Subcutaneous adipose tissue (tissue), 4 donors: ENCODE measurements around the gene RNF43. TPM values are rescaled to one million over a fixed set of nuclear protein-coding genes. Genes with fewer than 3 reads are reported as not detected.

Experiments used
- CTCF ChIP-seq: fragments of 450-650 bp; IDR thresholded peaks from one replicate; pipeline ENCODE4 v1.5.1; 2016; ENCODE audit warnings: low read depth, mild to moderate bottlenecking, control low read depth, antibody characterized with exemption, moderate library complexity
- total RNA-seq, 4 donors: library from RNA; depleted of rRNA; stranded (reverse); fragments of >200 nt; gene quantifications; one replicate each; pipeline ENCODE4 v1.1.0, GENCODE V29; 2016

The RNF43 gene
- total RNA-seq, 4 donors from 2014 or later, result not detected

- TF ChIP-seq CTCF, result no peak
Observed at GRCh38 chr17:58368860-58369213, 48.5 kb downstream of the RNF43 start.

Other genes with a start within 250 kb of the RNF43 start
- gene EPX, start 224.8 kb downstream of the RNF43 start, total RNA-seq, result not detected
- gene MKS1, start 198.3 kb downstream of the RNF43 start, total RNA-seq, result 10 to 100 TPM in 2 of 4 donors, 1 to 10 TPM in 2; 6.0 to 14.3 (median 9.6) TPM
- not detected for gene LPO, start 178.9 kb downstream of the RNF43 start, total RNA-seq
- under 1 TPM in 2 of 4 donors, not detected in 2; 0.19 to 0.34 TPM for gene MPO, start 136.6 kb downstream of the RNF43 start, total RNA-seq
- gene TSPOAP1, start 88.7 kb downstream of the RNF43 start, total RNA-seq, result 1 to 10 TPM in 2 of 4 donors, under 1 TPM in 2; 0.65 to 4.3 (median 1.1) TPM
- 10 to 100 TPM; 27.9 to 58.5 (median 40.9) TPM for gene SUPT4H1, start 65.3 kb downstream of the RNF43 start, total RNA-seq
- gene HSF5, start 70.9 kb upstream of the RNF43 start, total RNA-seq, result not detected
- 10 to 100 TPM; 29.7 to 57.6 (median 40.9) TPM for gene MTMR4, start 97.1 kb upstream of the RNF43 start, total RNA-seq